K562 (cell line): ENCODE results near the gene CCDC34. TPM values are rescaled to one million over a fixed set of nuclear protein-coding genes. Genes with fewer than 3 reads are reported as not detected.

ENCODE experiments used
- ATAC-seq: fragments of 200-7000 bp; cut with Tn5 transposase; 3 replicates; pipeline ENCODE4 v1.9.1; 2020; ENCODE audit warnings: moderate library complexity
- BruUV-seq: library from RNA; stranded (reverse); fragments of 400-500 nt; replicated peaks from 2 replicates; lab custom pipeline; 2021; lab: Mats Ljungman, UMichigan
- CTCF ChIA-PET: fragments of 300-600 bp; formaldehyde crosslinking; extraction: SDS; loops from one replicate; lab custom pipeline; 2021; ENCODE audit warnings: low intra/inter-chr PET ratio; lab: Yijun Ruan, JAX
- POLR2A ChIA-PET: fragments of 300-600, 350-650 bp; sonication (Branson Sonifier 250); formaldehyde crosslinking; extraction: SDS; loops from one replicate; lab custom pipeline; 2021; ENCODE audit warnings: antibody characterized with exemption, inconsistent platforms; lab: Yijun Ruan, JAX
- DNase-seq, 4 experiments: peaks; one replicate each; pipeline versions ENCODE4 v3.0.0 to v3.0.0-alpha.2; 2011 to 2018; ENCODE audit warnings: low spot score in 3 of 4, mixed read lengths in 3 of 4; ENCODE audit errors: extremely low read depth in 1 of 4
- FAIRE-seq: peaks from 2 replicates; lab custom pipeline; 2011; peaks lifted over from hg19 to GRCh38; lab: Jason Lieb, UNC
- H2AFZ ChIP-seq: 2 replicates; pipeline ENCODE4 v1.6.0; 2011; ENCODE audit warnings: low read depth, low read length, control low read depth, inconsistent platforms
- H3K27ac ChIP-seq: fragments of 200-600 bp; 3 replicates; pipeline ENCODE4 v1.8.0; 2011; ENCODE audit warnings: low read depth, mild to moderate bottlenecking, control low read depth, inconsistent platforms, low read length, moderate library complexity, mixed read lengths; ENCODE audit errors: extremely low read depth
- H3K27me3 ChIP-seq, 2 experiments: fragments of 300-600 bp in 1 of 2; 2 replicates in 1 of 2; 3 replicates in 1 of 2; pipeline versions ENCODE4 v1.6.0 to v1.8.0; 2011; ENCODE audit warnings: inconsistent platforms in 2 of 2, low read length in 2 of 2, mild to moderate bottlenecking in 1 of 2, mixed read lengths in 1 of 2, moderate library complexity in 1 of 2; ENCODE audit not compliant: control insufficient read depth in 2 of 2, insufficient read depth in 2 of 2
- H3K36me3 ChIP-seq: fragments of 300-600 bp; 3 replicates; pipeline ENCODE4 v1.8.0; 2011; ENCODE audit warnings: mild to moderate bottlenecking, low read length, inconsistent platforms; ENCODE audit not compliant: control insufficient read depth, insufficient read depth
- H3K4me1 ChIP-seq, 2 experiments: fragments of 200-600 bp in 1 of 2; replicated peaks in 1 of 2; 2 replicates in 1 of 2; 3 replicates in 1 of 2; pipeline versions ENCODE4 v1.5.1 to v1.8.0; 2011; ENCODE audit warnings: inconsistent platforms in 2 of 2, low read length in 2 of 2, mild to moderate bottlenecking in 1 of 2, mixed read lengths in 1 of 2, moderate library complexity in 1 of 2; ENCODE audit not compliant: control insufficient read depth in 2 of 2, insufficient read depth in 2 of 2
- H3K4me2 ChIP-seq: 2 replicates; pipeline ENCODE4 v1.6.1; 2011; ENCODE audit warnings: low read length, control low read depth, inconsistent platforms, mixed read lengths; ENCODE audit not compliant: insufficient read depth
- H3K4me3 ChIP-seq: fragments of 200-600 bp; sonication (generic), shearing (Covaris generic); 2 replicates; pipeline ENCODE4 v1.5.1; 2016; ENCODE audit warnings: control low read depth, inconsistent platforms
- H3K79me2 ChIP-seq: fragments of 200-600 bp; 3 replicates; pipeline ENCODE4 v1.8.0; 2011; ENCODE audit warnings: low read length, inconsistent platforms; ENCODE audit not compliant: control insufficient read depth, insufficient read depth
- H3K9ac ChIP-seq, 2 experiments: 2 replicates each; pipeline versions ENCODE4 v1.6.0 to v1.6.1; 2011; ENCODE audit warnings: low read depth in 2 of 2, low read length in 2 of 2, control low read depth in 1 of 2, inconsistent platforms in 1 of 2, mild to moderate bottlenecking in 1 of 2, mixed read lengths in 1 of 2; ENCODE audit not compliant: insufficient read depth in 1 of 2
- H3K9me1 ChIP-seq: one replicate; pipeline ENCODE4 v1.6.0; 2011; ENCODE audit warnings: inconsistent platforms, mild to moderate bottlenecking, low read length, moderate library complexity; ENCODE audit not compliant: control insufficient read depth, insufficient read depth
- H3K9me3 ChIP-seq: replicated peaks from 2 replicates; pipeline ENCODE4 v1.5.1; 2011; ENCODE audit warnings: low read depth, low read length, inconsistent platforms; ENCODE audit not compliant: control insufficient read depth, insufficient read depth
- H4K20me1 ChIP-seq: replicated peaks from 2 replicates; pipeline ENCODE4 v1.6.1; 2011; ENCODE audit warnings: low read length, inconsistent platforms, mixed read lengths; ENCODE audit not compliant: control insufficient read depth, insufficient read depth
- ARID1B ChIP-seq: fragments of 450-650 bp; IDR thresholded peaks from 2 replicates; pipeline ENCODE4 v1.6.1; 2016; ENCODE audit warnings: antibody characterized with exemption, mild to moderate bottlenecking, inconsistent platforms
- BMI1 ChIP-seq: fragments of 150-350 bp; IDR thresholded peaks from 2 replicates; pipeline ENCODE4 v1.6.1; 2014; ENCODE audit warnings: low read length
- CAMTA2 ChIP-seq: fragments of 250-450 bp; sonication (Bioruptor Pico); conservative IDR thresholded peaks from 2 replicates; pipeline ENCODE4 v1.5.1; 2022
- CBX3 ChIP-seq, 2 experiments: IDR thresholded peaks; 1 replicate in 1 of 2; 2 replicates in 1 of 2; pipeline ENCODE4 v1.6.1; 2012; ENCODE audit warnings: inconsistent platforms in 2 of 2, low read length in 2 of 2, borderline replicate concordance in 1 of 2, control low read depth in 1 of 2
- HDAC1 ChIP-seq, 2 experiments: fragments of 450-650 bp; IDR thresholded peaks; 2 replicates each; pipeline ENCODE4 v1.6.1; 2016 to 2017; ENCODE audit warnings: inconsistent platforms in 1 of 2, mild to moderate bottlenecking in 1 of 2, moderate library complexity in 1 of 2
- HSF4 ChIP-seq: fragments of 250-450 bp; sonication (Bioruptor Pico); IDR thresholded peaks from 2 replicates; pipeline ENCODE4 v2.1.2; 2022; ENCODE audit warnings: mild to moderate bottlenecking, moderate library complexity, borderline replicate concordance
- KAT7 ChIP-seq: sonication (generic); formaldehyde crosslinking; IDR thresholded peaks from 2 replicates; pipeline ENCODE4 v1.8.0; 2022; ENCODE audit warnings: missing genetic modification reagents, mild to moderate bottlenecking, borderline replicate concordance
- MYBL2 ChIP-seq, 2 experiments: fragments of 450-650 bp in 1 of 2; sonication (generic) in 1 of 2; formaldehyde crosslinking in 1 of 2; IDR thresholded peaks; 2 replicates each; pipeline versions ENCODE4 v1.6.1 to v1.8.1; 2017 to 2022; ENCODE audit warnings: borderline replicate concordance in 1 of 2, inconsistent platforms in 1 of 2, low read depth in 1 of 2, mild to moderate bottlenecking in 1 of 2, missing genetic modification reagents in 1 of 2, moderate library complexity in 1 of 2
- NCOA6 ChIP-seq: fragments of 450-650 bp; IDR thresholded peaks from 2 replicates; pipeline ENCODE4 v1.6.1; 2017; ENCODE audit warnings: mild to moderate bottlenecking
- NFE2 ChIP-seq: IDR thresholded peaks from 2 replicates; pipeline ENCODE4 v1.6.1; 2014; ENCODE audit warnings: antibody characterized with exemption, low read depth
- POLR2AphosphoS2 ChIP-seq: IDR thresholded peaks from 2 replicates; pipeline ENCODE4 v1.6.1; 2012; ENCODE audit warnings: low read length, improper control_type of control experiment
- PTBP1 ChIP-seq: fragments of 200-400 bp; formaldehyde crosslinking; IDR thresholded peaks from 2 replicates; pipeline ENCODE4 v1.6.1; 2017; ENCODE audit warnings: low read depth, low read length
- SMARCA4 ChIP-seq: fragments of 450-650 bp; IDR thresholded peaks from 2 replicates; pipeline ENCODE4 v1.6.1; 2016
- TBP ChIP-seq: optimal IDR thresholded peaks from 2 replicates; pipeline ENCODE3; 2011; ENCODE audit warnings: low read depth, low read length, improper control_type of control experiment
- TCF3 ChIP-seq: sonication (generic); formaldehyde crosslinking; IDR thresholded peaks from 2 replicates; pipeline ENCODE4 v1.4.0; 2020; ENCODE audit warnings: mild to moderate bottlenecking, missing genetic modification reagents
- ZNF280A ChIP-seq: fragments of 450-650 bp; IDR thresholded peaks from 2 replicates; pipeline ENCODE4 v1.6.1; 2018; ENCODE audit warnings: mild to moderate bottlenecking, low read depth; ENCODE audit not compliant: partially characterized antibody
- WGBS: fragments of 100-300 bp; shearing (Covaris generic); methylation state at CpG from one replicate; pipeline ENCODE4 v1.1.6; 2016; ENCODE audit warnings: low coverage, mixed read lengths; ENCODE audit not compliant: insufficient coverage; ENCODE audit errors: missing lambda C conversion rate; 5-methylcytosine and 5-hydroxymethylcytosine counted together
- in situ Hi-C: fragments of 300-500 bp; cut with MboI; formaldehyde crosslinking; loops from 4 replicates; pipeline ENCODE4 v1.15.0; 2018; ENCODE audit warnings: inconsistent platforms, mixed read lengths
- intact Hi-C: fragments of 100-400 bp; cut with micrococcal nuclease; formaldehyde crosslinking; loops from 2 replicates; pipeline ENCODE4 v1.14.2; 2022
- polyA plus RNA-seq, 8 experiments: library from polyadenylated mRNA; depleted of rRNA in 4 of 8; stranded (reverse) in 5 of 8; unstranded in 3 of 8; fragments of >200 nt; fragmentation: Nextera tagmentation in 2 of 8; fragmentation: Illumina TruSeq in 1 of 8; extraction: Ambion mirVana in 2 of 8; extraction: Trizol in 1 of 8; gene quantifications; 2 replicates each; pipeline versions ENCODE4 v1.2.1 to v1.2.3, GENCODE V29; 2011 to 2014; ENCODE audit warnings: inconsistent platforms in 1 of 8, missing spikeins in 1 of 8
- total RNA-seq, 7 experiments: library from RNA; depleted of rRNA in 6 of 7; stranded (reverse); fragments of >200 nt in 6 of 7; fragmentation: Illumina TruSeq in 2 of 7; extraction: Trizol in 2 of 7; gene quantifications; 2 replicates each; pipeline versions ENCODE4 v1.2.1 to v1.2.3, GENCODE V29; 2011 to 2021; ENCODE audit warnings: low replicate concordance in 1 of 7
- TF ChIP-seq, protein P1 (sequence below): sonication (generic); formaldehyde crosslinking; IDR thresholded peaks from 2 replicates; pipeline ENCODE4 v1.8.0; 2022; ENCODE audit warnings: mild to moderate bottlenecking, missing genetic modification reagents

CCDC34 gene
- total and polyA plus RNA-seq, 9 of the 15 experiments (the other 6 are each of a cell fraction or from before 2014, with no cell fraction given), result 6.2 to 42.0 (median 15.7) TPM

DNA sequence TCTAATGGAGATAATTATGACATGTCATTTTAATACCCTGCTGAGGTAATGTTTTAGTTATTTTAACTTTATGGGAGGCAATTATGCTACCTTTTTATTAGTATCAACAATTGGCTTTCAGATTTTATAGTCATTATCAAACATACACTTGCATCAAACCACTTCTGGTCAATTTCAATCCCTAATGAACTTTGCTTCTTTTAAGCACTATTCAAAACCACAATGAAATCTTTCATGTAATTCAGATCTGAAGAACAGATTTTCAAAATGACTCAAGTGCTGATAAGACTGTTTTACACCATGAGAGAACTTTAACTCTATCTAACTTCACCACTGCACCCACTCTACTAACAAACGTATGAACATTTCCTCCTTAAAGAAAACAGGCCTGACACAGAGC, 25.9 kb upstream of the CCDC34 start (continued):
- no peak for TF ChIP-seq KAT7 (CRISPR knock-in tag)
- no peak for TF ChIP-seq CAMTA2
- no peak for TF ChIP-seq PTBP1
- TF ChIP-seq HDAC1 (IDR thresholded peaks at IDR 0.05), result peak in 1 of 2 experiments; percentile 48; a peak in 1 of 4 replicates
- peak; percentile 51 for TF ChIP-seq ARID1B

DNA sequence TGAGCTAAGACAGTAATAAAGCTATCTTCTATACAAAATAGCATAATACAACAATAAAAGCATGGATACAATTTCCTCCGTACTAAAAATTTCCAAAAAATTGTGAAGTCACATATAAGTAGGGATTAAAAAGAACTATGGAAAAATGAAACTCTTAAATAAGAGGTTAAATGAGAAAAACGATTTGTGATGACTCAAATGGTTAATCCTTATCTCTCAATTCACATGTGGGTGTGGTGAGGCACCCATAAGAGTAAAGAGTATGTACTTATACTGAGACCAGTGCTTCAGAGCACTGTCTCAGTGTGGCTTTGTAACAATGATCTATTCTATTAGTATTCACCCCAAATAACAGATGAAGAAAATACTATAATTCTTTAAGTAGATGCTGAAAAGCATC, 25.0 kb upstream of the CCDC34 start:
- H2AFZ ChIP-seq, result no peak overlapping the region
- intact Hi-C loops, result loop anchor here (2.0 kb wide), 1 partner anchor 19 kb away; no protein-coding TSS in a partner anchor
- POLR2A ChIA-PET, result interaction anchor here (0.5 to 1.3 kb wide), 3 partner anchors 25 to 179 kb away, joined by 3 read pairs; no protein-coding TSS in a partner anchor
- BruUV-seq, result no TSS peak
- no peaks in the 10 kb centered on the region for H3K9me3 ChIP-seq
- H4K20me1 ChIP-seq, result no peaks in the 10 kb centered on the region
- H3K9me1 ChIP-seq, result no peaks in the 10 kb centered on the region
- H3K4me3 ChIP-seq, result no peak overlapping the region
- no peak overlapping the region for H3K9ac ChIP-seq
- no peaks in the 10 kb centered on the region; the same call in 1 of the 3 replicates for H3K36me3 ChIP-seq
- WGBS, result 0% methylated on average over 2 of the region's 2 CpGs
- H3K27ac ChIP-seq, result no peak overlapping the region
- H3K79me2 ChIP-seq, result no peaks in the 10 kb centered on the region
- peaks cover 5 to 36% of the 10 kb centered on the region in 2 experiments for H3K4me1 ChIP-seq
- in situ Hi-C loops, result no loop called here
- DNase-seq (peak; percentile 45 to 75 (median 56)), ATAC-seq (peak; percentile 84), FAIRE-seq (peak; percentile 44)
- no peak overlapping the region for H3K4me2 ChIP-seq
- H3K27me3 ChIP-seq, result no peaks in the 10 kb centered on the region
- CTCF ChIA-PET, result no interaction called here
- TF ChIP-seq NFE2 (0 out of 2 replicates have a peak, but pooled peaks have one; percentile 31), NCOA6 (no peak), CBX3 (IDR thresholded peaks at IDR 0.05; ENCODE audit: borderline replicate concordance in 1 of 2, low read length in 2 of 2) (peak in 1 of 2 experiments; percentile 49; a peak in 1 of 3 replicates), SMARCA4 (peak; percentile 82), MYBL2 (IDR thresholded peaks at IDR 0.05; ENCODE audit: low read depth) (no peak; the same call in 1 of the 2 replicates), MYBL2 (CRISPR knock-in tag; IDR thresholded peaks at IDR 0.05; ENCODE audit: borderline replicate concordance) (no peak), TCF3 (peak; percentile 74), HSF4 (no peak), TBP (no peak), ZNF280A (no peak), POLR2AphosphoS2 (no peak), BMI1 (no peak)
- TF ChIP-seq, protein P1, sequence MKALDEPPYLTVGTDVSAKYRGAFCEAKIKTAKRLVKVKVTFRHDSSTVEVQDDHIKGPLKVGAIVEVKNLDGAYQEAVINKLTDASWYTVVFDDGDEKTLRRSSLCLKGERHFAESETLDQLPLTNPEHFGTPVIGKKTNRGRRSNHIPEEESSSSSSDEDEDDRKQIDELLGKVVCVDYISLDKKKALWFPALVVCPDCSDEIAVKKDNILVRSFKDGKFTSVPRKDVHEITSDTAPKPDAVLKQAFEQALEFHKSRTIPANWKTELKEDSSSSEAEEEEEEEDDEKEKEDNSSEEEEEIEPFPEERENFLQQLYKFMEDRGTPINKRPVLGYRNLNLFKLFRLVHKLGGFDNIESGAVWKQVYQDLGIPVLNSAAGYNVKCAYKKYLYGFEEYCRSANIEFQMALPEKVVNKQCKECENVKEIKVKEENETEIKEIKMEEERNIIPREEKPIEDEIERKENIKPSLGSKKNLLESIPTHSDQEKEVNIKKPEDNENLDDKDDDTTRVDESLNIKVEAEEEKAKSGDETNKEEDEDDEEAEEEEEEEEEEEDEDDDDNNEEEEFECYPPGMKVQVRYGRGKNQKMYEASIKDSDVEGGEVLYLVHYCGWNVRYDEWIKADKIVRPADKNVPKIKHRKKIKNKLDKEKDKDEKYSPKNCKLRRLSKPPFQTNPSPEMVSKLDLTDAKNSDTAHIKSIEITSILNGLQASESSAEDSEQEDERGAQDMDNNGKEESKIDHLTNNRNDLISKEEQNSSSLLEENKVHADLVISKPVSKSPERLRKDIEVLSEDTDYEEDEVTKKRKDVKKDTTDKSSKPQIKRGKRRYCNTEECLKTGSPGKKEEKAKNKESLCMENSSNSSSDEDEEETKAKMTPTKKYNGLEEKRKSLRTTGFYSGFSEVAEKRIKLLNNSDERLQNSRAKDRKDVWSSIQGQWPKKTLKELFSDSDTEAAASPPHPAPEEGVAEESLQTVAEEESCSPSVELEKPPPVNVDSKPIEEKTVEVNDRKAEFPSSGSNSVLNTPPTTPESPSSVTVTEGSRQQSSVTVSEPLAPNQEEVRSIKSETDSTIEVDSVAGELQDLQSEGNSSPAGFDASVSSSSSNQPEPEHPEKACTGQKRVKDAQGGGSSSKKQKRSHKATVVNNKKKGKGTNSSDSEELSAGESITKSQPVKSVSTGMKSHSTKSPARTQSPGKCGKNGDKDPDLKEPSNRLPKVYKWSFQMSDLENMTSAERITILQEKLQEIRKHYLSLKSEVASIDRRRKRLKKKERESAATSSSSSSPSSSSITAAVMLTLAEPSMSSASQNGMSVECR (CRISPR knock-in tag), result no peak
